PC-9 (cell line): ENCODE measurements around the gene OR5M11. TPM values are rescaled to one million over a fixed set of nuclear protein-coding genes. Genes with fewer than 3 reads are reported as not detected.

Source experiments
- BruUV-seq: library from RNA; stranded (reverse); fragments of 400-500 nt; replicated peaks from 2 replicates; lab custom pipeline; 2021; lab: Mats Ljungman, UMichigan
- CTCF ChIA-PET: fragments of 300-600 bp; sonication (Branson Sonifier 250); formaldehyde crosslinking; loops from one replicate; lab custom pipeline; 2022; ENCODE audit warnings: antibody characterized with exemption; lab: Charles Lee
- POLR2A ChIA-PET: fragments of 300-600 bp; sonication (Branson Sonifier 250); formaldehyde crosslinking; loops from one replicate; lab custom pipeline; 2022; ENCODE audit warnings: antibody characterized with exemption; ENCODE audit not compliant: unreplicated experiment; lab: Charles Lee
- DNase-seq, 2 experiments: peaks; one replicate each; pipeline versions ENCODE4 v3.0.0 to v3.0.0-alpha.2; 2015 to 2022; ENCODE audit warnings: mixed read lengths in 1 of 2
- H2AFZ ChIP-seq: fragments of 200-600 bp; sonication (generic); 2 replicates; pipeline ENCODE4 v1.8.1; 2017; ENCODE audit warnings: antibody characterized with exemption
- H3F3A ChIP-seq: fragments of 200-600 bp; sonication (generic); 2 replicates; pipeline ENCODE4 v1.8.1; 2017; ENCODE audit warnings: antibody characterized with exemption, mild to moderate bottlenecking, low read depth; ENCODE audit not compliant: insufficient read depth
- H3K27ac ChIP-seq: fragments of 200-600 bp; sonication (generic); 2 replicates; pipeline ENCODE4 v1.6.1; 2016; ENCODE audit warnings: mixed run types
- H3K27me3 ChIP-seq: fragments of 200-600 bp; sonication (generic); 2 replicates; pipeline ENCODE4 v1.6.1; 2016; ENCODE audit warnings: low read depth, mixed run types; ENCODE audit not compliant: insufficient read depth
- H3K36me3 ChIP-seq: fragments of 200-600 bp; sonication (generic); 2 replicates; pipeline ENCODE4 v1.6.1; 2016; ENCODE audit warnings: low read depth, mixed run types
- H3K4me1 ChIP-seq: fragments of 200-600 bp; sonication (generic); replicated peaks from 2 replicates; pipeline ENCODE4 v1.6.1; 2016; ENCODE audit warnings: mixed run types; ENCODE audit not compliant: insufficient read depth
- H3K4me2 ChIP-seq: fragments of 200-600 bp; sonication (generic); 2 replicates; pipeline ENCODE4 v1.6.1; 2017; ENCODE audit warnings: mixed run types
- H3K4me3 ChIP-seq: fragments of 200-600 bp; sonication (generic); 2 replicates; pipeline ENCODE4 v1.6.1; 2016; ENCODE audit warnings: mixed run types
- H3K79me2 ChIP-seq: fragments of 200-600 bp; sonication (generic); 2 replicates; pipeline ENCODE4 v1.6.1; 2017; ENCODE audit warnings: low read depth, mixed run types
- H3K9me2 ChIP-seq: fragments of 200-600 bp; sonication (generic); 2 replicates; pipeline ENCODE4 v1.8.1; 2017; ENCODE audit warnings: mild to moderate bottlenecking; ENCODE audit not compliant: insufficient read depth
- H3K9me3 ChIP-seq: fragments of 200-600 bp; sonication (generic); 2 replicates; pipeline ENCODE4 v1.8.1; 2016; ENCODE audit warnings: low read depth; ENCODE audit not compliant: insufficient read depth
- H4K20me1 ChIP-seq: fragments of 200-600 bp; sonication (generic); 2 replicates; pipeline ENCODE4 v1.8.1; 2017; ENCODE audit not compliant: insufficient read depth
- CTCF ChIP-seq: fragments of 200-600 bp; sonication (generic); conservative IDR thresholded peaks from 2 replicates; pipeline ENCODE4 v1.6.1; 2017; ENCODE audit warnings: mixed run types, antibody characterized with exemption, mild to moderate bottlenecking, moderate library complexity
- EZH2 ChIP-seq: fragments of 200-600 bp; sonication (generic); IDR thresholded peaks from 2 replicates; pipeline ENCODE4 v1.8.0; 2017; ENCODE audit warnings: antibody characterized with exemption, low read depth
- intact Hi-C: fragments of 100-400 bp; cut with micrococcal nuclease; formaldehyde crosslinking; loops from one replicate; pipeline ENCODE4 v1.10.0; 2022; ENCODE audit not compliant: unreplicated experiment
- total RNA-seq: library from RNA; stranded (reverse); gene quantifications from 2 replicates; pipeline ENCODE4 v1.2.3, GENCODE V29; 2021

Gene OR5M11
- total RNA-seq, 1 experiment from 2014 or later = not detected

GRCh38 chr11:56533054-56533740, 9.9 kb downstream of the OR5M11 start:
- TF ChIP-seq CTCF = no peak
- no peak for TF ChIP-seq EZH2
- H3K36me3 ChIP-seq = no peaks in the 10 kb centered on the region
- no peaks in the 10 kb centered on the region for H3K79me2 ChIP-seq
- no TSS peak for BruUV-seq
- POLR2A ChIA-PET = interaction anchor here (0.6 kb wide), 1 partner anchor 1213 kb away, joined by 3 read pairs; no protein-coding TSS in a partner anchor
- no peaks in the 10 kb centered on the region for H4K20me1 ChIP-seq
- CTCF ChIA-PET = no interaction called here
- H3K27me3 ChIP-seq = no peaks in the 10 kb centered on the region
- H3K27ac ChIP-seq = no peak overlapping the region
- no peaks in the 10 kb centered on the region for H3K9me2 ChIP-seq
- H3K4me1 ChIP-seq = no peaks in the 10 kb centered on the region
- no peaks in the 10 kb centered on the region for H3K9me3 ChIP-seq
- H3K4me3 ChIP-seq = no peak overlapping the region
- no peak overlapping the region for H3K4me2 ChIP-seq
- no peak for DNase-seq
- H2AFZ ChIP-seq = no peak overlapping the region
- intact Hi-C loops = no loop called here
- no peaks in the 10 kb centered on the region for H3F3A ChIP-seq

DNA sequence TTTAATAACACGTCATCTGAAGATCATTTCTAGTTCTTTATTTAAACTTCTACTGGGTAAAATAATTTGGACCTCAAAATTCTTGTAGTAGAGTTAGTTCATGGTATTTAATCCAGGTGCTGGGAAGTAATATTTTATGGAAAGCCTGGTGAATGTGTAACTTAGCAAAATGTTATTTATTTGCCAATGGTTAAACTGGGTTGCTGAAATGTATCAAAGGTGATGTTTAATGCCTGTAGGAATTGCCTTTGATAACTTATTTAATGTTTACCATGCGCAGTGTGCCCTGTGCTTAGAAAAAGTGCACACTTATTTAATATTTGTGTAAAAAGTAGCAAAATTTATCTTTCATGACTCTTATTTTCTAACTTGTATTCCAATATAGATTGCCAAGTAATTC, 11.2 kb downstream of the OR5M11 start:
- no peaks in the 10 kb centered on the region for H3K36me3 ChIP-seq
- H3K27ac ChIP-seq = no peak overlapping the region
- no peaks in the 10 kb centered on the region for H3K27me3 ChIP-seq
- DNase-seq = no peak
- H3K4me3 ChIP-seq = no peak overlapping the region
- no TSS peak for BruUV-seq
- TF ChIP-seq EZH2 = no peak
- TF ChIP-seq CTCF = no peak
- no peak overlapping the region for H2AFZ ChIP-seq
- POLR2A ChIA-PET = no interaction called here
- H3K9me3 ChIP-seq = no peaks in the 10 kb centered on the region
- H3F3A ChIP-seq = no peaks in the 10 kb centered on the region
- no peaks in the 10 kb centered on the region for H4K20me1 ChIP-seq
- intact Hi-C loops = no loop called here
- no peaks in the 10 kb centered on the region for H3K4me1 ChIP-seq
- H3K9me2 ChIP-seq = no peaks in the 10 kb centered on the region
- CTCF ChIA-PET = no interaction called here
- no peaks in the 10 kb centered on the region for H3K79me2 ChIP-seq
- H3K4me2 ChIP-seq = no peak overlapping the region

- H3K36me3 ChIP-seq = no peaks in the 10 kb centered on the region
- no peak overlapping the region for H3K4me3 ChIP-seq
- no peaks in the 10 kb centered on the region for H3F3A ChIP-seq
- CTCF ChIA-PET = no interaction called here
- H2AFZ ChIP-seq = no peak overlapping the region
- H3K27ac ChIP-seq = no peak overlapping the region
- no TSS peak for BruUV-seq
- H3K9me3 ChIP-seq = no peaks in the 10 kb centered on the region
- no peaks in the 10 kb centered on the region for H3K79me2 ChIP-seq
- no peaks in the 10 kb centered on the region for H4K20me1 ChIP-seq
- H3K27me3 ChIP-seq = no peaks in the 10 kb centered on the region
- H3K9me2 ChIP-seq = no peaks in the 10 kb centered on the region
- H3K4me1 ChIP-seq = no peaks in the 10 kb centered on the region
- intact Hi-C loops = no loop called here
- no peak for DNase-seq
- no peak overlapping the region for H3K4me2 ChIP-seq
- POLR2A ChIA-PET = no interaction called here
- TF ChIP-seq EZH2 (no peak), CTCF (no peak; the same call in 1 of the 2 replicates)
These were observed 21.0 kb downstream of the OR5M11 start for GRCh38 chr11:56522008-56522407.
